HepG2 (cell line): ENCODE measurements around the gene ZFYVE28.

Experiments used
- BHLHE40 ChIP-seq: IDR thresholded peaks from 2 replicates; pipeline ENCODE4 v1.6.1; 2011; ENCODE audit warnings: low read length, improper control_type of control experiment
- EP300 ChIP-seq, 3 experiments: sonication (generic) in 1 of 3; formaldehyde crosslinking in 1 of 3; IDR thresholded peaks; 2 replicates each; pipeline versions ENCODE4 v1.5.1 to v1.6.1; 2011 to 2020; ENCODE audit warnings: low read depth in 2 of 3, low read length in 2 of 3, borderline replicate concordance in 1 of 3, improper control_type of control experiment in 1 of 3, mild to moderate bottlenecking in 1 of 3, missing genetic modification reagents in 1 of 3, moderate library complexity in 1 of 3
- HMG20B ChIP-seq: conservative IDR thresholded peaks from 2 replicates; pipeline ENCODE4 v1.6.1; 2016; ENCODE audit warnings: missing genetic modification reagents, missing compliant biosample characterization
- JUND ChIP-seq: sonication (generic); formaldehyde crosslinking; IDR thresholded peaks from 2 replicates; pipeline ENCODE4 v1.8.0; 2022; ENCODE audit warnings: mild to moderate bottlenecking, missing genetic modification reagents
- MYNN ChIP-seq: sonication (generic); formaldehyde crosslinking; IDR thresholded peaks from 2 replicates; pipeline ENCODE4 v1.4.0; 2020; ENCODE audit warnings: mild to moderate bottlenecking, low read depth, missing genetic modification reagents
- SMC3 ChIP-seq: IDR thresholded peaks from 2 replicates; pipeline ENCODE4 v1.6.1; 2011; ENCODE audit warnings: low read length, improper control_type of control experiment
- SP2 ChIP-seq: sonication (generic); formaldehyde crosslinking; IDR thresholded peaks from 2 replicates; pipeline ENCODE4 v1.5.1; 2020; ENCODE audit warnings: mild to moderate bottlenecking, missing genetic modification reagents
- TAF1 ChIP-seq: sonication (generic); formaldehyde crosslinking; IDR thresholded peaks from 2 replicates; pipeline ENCODE4 v1.4.0; 2020; ENCODE audit warnings: missing genetic modification reagents
- ZEB1 ChIP-seq: IDR thresholded peaks from 2 replicates; pipeline ENCODE4 v1.6.1; 2012; ENCODE audit warnings: mild to moderate bottlenecking, low read depth, inconsistent platforms; ENCODE audit not compliant: insufficient replicate concordance
- TF ChIP-seq, protein P1 (sequence below): sonication (generic); formaldehyde crosslinking; IDR thresholded peaks from 2 replicates; pipeline ENCODE4 v1.5.0; 2020; ENCODE audit warnings: mild to moderate bottlenecking, missing genetic modification reagents, moderate library complexity
- TF ChIP-seq, protein P2 (sequence below): IDR thresholded peaks from 2 replicates; pipeline ENCODE4 v1.6.1; 2016
- TF ChIP-seq, protein P3 (sequence below): IDR thresholded peaks from 2 replicates; pipeline ENCODE4 v1.6.1; 2016; ENCODE audit warnings: low read depth

DNA sequence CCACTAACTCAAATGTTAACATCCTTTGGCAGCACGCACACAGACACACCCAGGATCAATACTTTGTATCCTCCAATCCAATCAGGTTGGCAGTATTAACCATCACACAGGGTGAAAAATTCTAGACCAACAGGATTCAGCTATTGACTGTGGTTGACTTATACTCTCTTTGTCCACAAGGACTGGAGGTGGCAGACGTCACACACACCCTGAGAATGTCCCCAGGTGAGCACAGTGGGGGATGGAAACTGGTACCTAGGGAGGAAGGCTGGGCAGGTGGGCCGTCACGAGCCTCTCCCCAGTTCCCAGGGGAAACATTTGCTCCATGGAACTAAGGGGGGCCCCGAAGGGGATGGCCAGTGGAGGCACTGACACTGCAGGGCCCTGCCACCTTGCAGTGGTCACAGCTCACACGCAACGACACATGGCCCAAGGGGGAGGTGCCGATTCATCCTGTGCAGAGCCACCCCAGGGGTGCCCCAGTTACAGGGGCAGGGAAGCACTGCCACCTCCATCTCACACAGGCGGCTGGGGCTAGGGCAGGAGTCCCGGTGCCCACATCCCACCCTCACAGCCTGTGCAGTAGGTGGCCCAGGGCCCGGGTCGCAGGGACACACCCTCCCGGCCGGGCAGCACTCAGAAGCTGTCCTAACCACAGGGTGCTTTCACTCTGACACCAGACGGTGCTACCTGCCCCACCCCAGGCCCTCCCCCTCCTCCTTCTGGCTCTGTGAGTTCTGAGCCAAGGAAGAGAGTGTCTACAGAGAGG is 17.4 kb downstream of the ZFYVE28 start:
- TF ChIP-seq HMG20B (CRISPR knock-in tag), result no peak
- TF ChIP-seq, protein P1, sequence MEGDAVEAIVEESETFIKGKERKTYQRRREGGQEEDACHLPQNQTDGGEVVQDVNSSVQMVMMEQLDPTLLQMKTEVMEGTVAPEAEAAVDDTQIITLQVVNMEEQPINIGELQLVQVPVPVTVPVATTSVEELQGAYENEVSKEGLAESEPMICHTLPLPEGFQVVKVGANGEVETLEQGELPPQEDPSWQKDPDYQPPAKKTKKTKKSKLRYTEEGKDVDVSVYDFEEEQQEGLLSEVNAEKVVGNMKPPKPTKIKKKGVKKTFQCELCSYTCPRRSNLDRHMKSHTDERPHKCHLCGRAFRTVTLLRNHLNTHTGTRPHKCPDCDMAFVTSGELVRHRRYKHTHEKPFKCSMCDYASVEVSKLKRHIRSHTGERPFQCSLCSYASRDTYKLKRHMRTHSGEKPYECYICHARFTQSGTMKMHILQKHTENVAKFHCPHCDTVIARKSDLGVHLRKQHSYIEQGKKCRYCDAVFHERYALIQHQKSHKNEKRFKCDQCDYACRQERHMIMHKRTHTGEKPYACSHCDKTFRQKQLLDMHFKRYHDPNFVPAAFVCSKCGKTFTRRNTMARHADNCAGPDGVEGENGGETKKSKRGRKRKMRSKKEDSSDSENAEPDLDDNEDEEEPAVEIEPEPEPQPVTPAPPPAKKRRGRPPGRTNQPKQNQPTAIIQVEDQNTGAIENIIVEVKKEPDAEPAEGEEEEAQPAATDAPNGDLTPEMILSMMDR, result no peak
- no peak for TF ChIP-seq BHLHE40
- TF ChIP-seq MYNN (CRISPR knock-in tag), result no peak
- TF ChIP-seq, protein P2, sequence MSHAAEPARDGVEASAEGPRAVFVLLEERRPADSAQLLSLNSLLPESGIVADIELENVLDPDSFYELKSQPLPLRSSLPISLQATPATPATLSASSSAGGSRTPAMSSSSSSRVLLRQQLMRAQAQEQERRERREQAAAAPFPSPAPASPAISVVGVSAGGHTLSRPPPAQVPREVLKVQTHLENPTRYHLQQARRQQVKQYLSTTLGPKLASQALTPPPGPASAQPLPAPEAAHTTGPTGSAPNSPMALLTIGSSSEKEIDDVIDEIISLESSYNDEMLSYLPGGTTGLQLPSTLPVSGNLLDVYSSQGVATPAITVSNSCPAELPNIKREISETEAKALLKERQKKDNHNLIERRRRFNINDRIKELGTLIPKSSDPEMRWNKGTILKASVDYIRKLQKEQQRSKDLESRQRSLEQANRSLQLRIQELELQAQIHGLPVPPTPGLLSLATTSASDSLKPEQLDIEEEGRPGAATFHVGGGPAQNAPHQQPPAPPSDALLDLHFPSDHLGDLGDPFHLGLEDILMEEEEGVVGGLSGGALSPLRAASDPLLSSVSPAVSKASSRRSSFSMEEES (CRISPR knock-in tag), result no peak
- TF ChIP-seq, protein P3, sequence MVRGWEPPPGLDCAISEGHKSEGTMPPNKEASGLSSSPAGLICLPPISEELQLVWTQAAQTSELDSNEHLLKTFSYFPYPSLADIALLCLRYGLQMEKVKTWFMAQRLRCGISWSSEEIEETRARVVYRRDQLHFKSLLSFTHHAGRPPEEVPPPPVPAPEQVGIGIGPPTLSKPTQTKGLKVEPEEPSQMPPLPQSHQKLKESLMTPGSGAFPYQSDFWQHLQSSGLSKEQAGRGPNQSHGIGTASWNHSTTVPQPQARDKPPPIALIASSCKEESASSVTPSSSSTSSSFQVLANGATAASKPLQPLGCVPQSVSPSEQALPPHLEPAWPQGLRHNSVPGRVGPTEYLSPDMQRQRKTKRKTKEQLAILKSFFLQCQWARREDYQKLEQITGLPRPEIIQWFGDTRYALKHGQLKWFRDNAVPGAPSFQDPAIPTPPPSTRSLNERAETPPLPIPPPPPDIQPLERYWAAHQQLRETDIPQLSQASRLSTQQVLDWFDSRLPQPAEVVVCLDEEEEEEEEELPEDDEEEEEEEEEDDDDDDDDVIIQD (CRISPR knock-in tag), result no peak
- no peak for TF ChIP-seq EP300 (IDR thresholded peaks at IDR 0.05; ENCODE audit: low read depth in 2 of 2, low read length in 2 of 2)
- TF ChIP-seq EP300 (CRISPR knock-in tag; IDR thresholded peaks at IDR 0.05; ENCODE audit: borderline replicate concordance), result no peak
- no peak for TF ChIP-seq ZEB1
- TF ChIP-seq SP2 (CRISPR knock-in tag), result no peak
- no peak for TF ChIP-seq JUND (CRISPR knock-in tag)
- no peak for TF ChIP-seq TAF1
- no peak for TF ChIP-seq SMC3
